OCI-LY1 (cell line): ENCODE results near the gene PPP2CA.
A peak's percentile ranks its signal among the peaks of the same experiment; 100 is the strongest.

Experiments used
- H2AFZ ChIP-seq: fragments of 200-600 bp; sonication (generic), shearing (Covaris generic); 2 replicates; pipeline ENCODE4 v1.6.0; 2014; ENCODE audit warnings: antibody characterized with exemption, mild to moderate bottlenecking, low read length
- H3F3A ChIP-seq: fragments of 200-600 bp; sonication (generic), shearing (Covaris generic); 2 replicates; pipeline ENCODE4 v1.6.0; 2014; ENCODE audit warnings: mild to moderate bottlenecking, antibody characterized with exemption, low read length, moderate library complexity; ENCODE audit not compliant: insufficient read depth
- H3K27ac ChIP-seq: fragments of 200-600 bp; sonication (generic); 2 replicates; pipeline ENCODE4 v1.5.1; 2014; ENCODE audit warnings: low read length, mixed run types, mild to moderate bottlenecking, low read depth; ENCODE audit not compliant: poor library complexity, severe bottlenecking
- H3K27me3 ChIP-seq: fragments of 200-600 bp; sonication (generic); 2 replicates; pipeline ENCODE4 v1.6.0; 2014; ENCODE audit warnings: antibody characterized with exemption, mild to moderate bottlenecking, low read length, moderate library complexity; ENCODE audit not compliant: insufficient read depth
- H3K36me3 ChIP-seq: fragments of 200-600 bp; sonication (generic); 2 replicates; pipeline ENCODE4 v1.6.1; 2014; ENCODE audit warnings: mild to moderate bottlenecking, antibody characterized with exemption, low read length, moderate library complexity, mixed read lengths; ENCODE audit not compliant: insufficient read depth
- H3K4me1 ChIP-seq: fragments of 200-600 bp; sonication (generic); 2 replicates; pipeline ENCODE4 v1.5.1; 2014; ENCODE audit warnings: mild to moderate bottlenecking, low read length, moderate library complexity; ENCODE audit not compliant: insufficient read depth, severe bottlenecking
- H3K4me2 ChIP-seq: fragments of 200-600 bp; sonication (generic), shearing (Covaris generic); 2 replicates; pipeline ENCODE4 v1.6.1; 2014; ENCODE audit warnings: low read length
- H3K4me3 ChIP-seq: fragments of 200-600 bp; sonication (generic); 2 replicates; pipeline ENCODE4 v1.5.1; 2014; ENCODE audit warnings: low read length, low read depth, mild to moderate bottlenecking, mixed read lengths; ENCODE audit not compliant: poor library complexity, severe bottlenecking
- H3K79me2 ChIP-seq: fragments of 200-600 bp; shearing (Covaris generic); 2 replicates; pipeline ENCODE4 v1.6.1; 2016; ENCODE audit warnings: mixed run types, low read length, mixed read lengths; ENCODE audit not compliant: insufficient read depth
- H3K9ac ChIP-seq: fragments of 200-600 bp; sonication (generic), shearing (Covaris generic); 2 replicates; pipeline ENCODE4 v1.6.1; 2014; ENCODE audit warnings: mild to moderate bottlenecking, low read length, mixed read lengths
- H3K9me2 ChIP-seq: fragments of 200-600 bp; sonication (generic), shearing (Covaris generic); 2 replicates; pipeline ENCODE4 v1.6.1; 2014; ENCODE audit warnings: low read depth, mild to moderate bottlenecking, low read length, mixed read lengths
- H3K9me3 ChIP-seq: fragments of 200-600 bp; shearing (Covaris generic); 2 replicates; pipeline ENCODE4 v1.6.1; 2014; ENCODE audit warnings: low read length, mixed read lengths
- H4K20me1 ChIP-seq: fragments of 200-600 bp; sonication (generic), shearing (Covaris generic); 2 replicates; pipeline ENCODE4 v1.6.0; 2016; ENCODE audit warnings: mild to moderate bottlenecking, low read length; ENCODE audit not compliant: insufficient read depth
- CTCF ChIP-seq: fragments of 200-600 bp; sonication (generic), shearing (Covaris generic); IDR thresholded peaks from 2 replicates; pipeline ENCODE4 v1.5.1; 2017; ENCODE audit warnings: mild to moderate bottlenecking, antibody characterized with exemption, low read length, moderate library complexity, mixed read lengths
- EZH2 ChIP-seq: fragments of 200-600 bp; sonication (generic), shearing (Covaris generic); IDR thresholded peaks from 2 replicates; pipeline ENCODE4 v1.8.0; 2017; ENCODE audit warnings: borderline replicate concordance, mixed run types, mild to moderate bottlenecking, antibody characterized with exemption, low read length, moderate library complexity, mixed read lengths

The PPP2CA gene

GRCh38 chr5:134145779-134146581, 79.9 kb downstream of the PPP2CA start:
- Histone ChIP-seq H3K27me3 (no peaks in the 10 kb centered on the region), H3K4me3 (no peak overlapping the region), H3K9me2 (no peaks in the 10 kb centered on the region), H3K27ac (no peak overlapping the region), H4K20me1 (no peaks in the 10 kb centered on the region), H3K9ac (no peak overlapping the region), H3K79me2 (no peaks in the 10 kb centered on the region), H3F3A (no peaks in the 10 kb centered on the region), H3K4me1 (no peaks in the 10 kb centered on the region), H2AFZ (no peak overlapping the region), H3K4me2 (no peak overlapping the region), H3K9me3 (no peaks in the 10 kb centered on the region), H3K36me3 (peaks cover 28% of the 10 kb centered on the region)
- no peak for TF ChIP-seq EZH2
- peak; percentile 84 for TF ChIP-seq CTCF

GRCh38 chr5:134145041-134145757, 80.7 kb downstream of the PPP2CA start:
- H3K4me2 ChIP-seq, result no peak overlapping the region
- peaks cover 20% of the 10 kb centered on the region; the same call in 1 of the 2 replicates for H3K36me3 ChIP-seq
- no peaks in the 10 kb centered on the region for H3F3A ChIP-seq
- H3K27ac ChIP-seq, result no peak overlapping the region
- no peaks in the 10 kb centered on the region for H3K9me3 ChIP-seq
- H3K4me1 ChIP-seq, result no peaks in the 10 kb centered on the region
- no peaks in the 10 kb centered on the region for H3K79me2 ChIP-seq
- H3K27me3 ChIP-seq, result no peaks in the 10 kb centered on the region
- no peaks in the 10 kb centered on the region for H4K20me1 ChIP-seq
- TF ChIP-seq EZH2 (no peak), CTCF (no peak)
- no peak overlapping the region for H3K9ac ChIP-seq
- H2AFZ ChIP-seq, result no peak overlapping the region
- H3K9me2 ChIP-seq, result no peaks in the 10 kb centered on the region
- no peak overlapping the region for H3K4me3 ChIP-seq
